ENCODE measurements around the gene CAGE1. TPM values are rescaled to one million over a fixed set of nuclear protein-coding genes. Genes with fewer than 3 reads are reported as not detected.

The CAGE1 gene
- total RNA-seq, 1 donor from 2014 or later, result not detected

DNA sequence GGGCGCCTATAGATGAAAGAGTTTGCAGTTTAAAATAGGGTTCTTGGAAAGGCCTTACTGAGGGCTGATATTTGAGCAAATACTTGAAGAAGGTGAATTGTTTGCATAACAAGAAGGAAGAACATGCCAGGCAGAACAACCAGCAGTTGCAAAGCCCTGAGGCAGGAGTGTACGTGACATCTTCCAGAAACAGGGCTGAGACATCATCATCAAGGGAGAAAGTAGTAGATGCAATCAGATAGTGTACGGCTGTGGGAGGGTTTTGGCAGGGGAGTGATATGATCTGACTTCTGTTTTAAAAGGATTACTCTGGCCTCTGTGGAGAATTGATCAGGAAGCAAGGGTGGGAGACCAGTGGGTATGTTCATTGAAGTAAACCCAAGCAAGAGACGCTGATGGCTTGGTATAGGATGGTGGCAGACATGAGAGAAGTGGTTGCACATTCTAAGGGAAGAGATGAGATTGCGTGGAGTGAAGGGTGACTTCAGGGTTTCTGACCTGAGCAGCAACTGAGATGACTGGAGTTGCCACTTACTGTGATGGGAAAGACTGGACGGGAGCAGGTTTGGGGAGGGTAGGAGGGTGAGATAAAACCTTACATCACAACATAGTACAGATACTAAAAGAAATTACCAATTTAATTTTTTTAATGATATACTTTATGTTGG lies 28.8 kb upstream of the CAGE1 start:
- Mint-ChIP-seq H3K27ac (ENCODE audit: unreplicated experiment) (no peak overlapping the region), H3K4me1 (ENCODE audit: low read depth, unreplicated experiment) (no peaks in the 10 kb centered on the region), H3K4me3 (ENCODE audit: unreplicated experiment) (no peak overlapping the region), H3K9me3 (ENCODE audit: unreplicated experiment) (no peaks in the 10 kb centered on the region), H3K36me3 (ENCODE audit: unreplicated experiment) (no peaks in the 10 kb centered on the region), H3K27me3 (ENCODE audit: unreplicated experiment) (no peaks in the 10 kb centered on the region)
- no peak for DNase-seq
- TF ChIP-seq, protein P1, sequence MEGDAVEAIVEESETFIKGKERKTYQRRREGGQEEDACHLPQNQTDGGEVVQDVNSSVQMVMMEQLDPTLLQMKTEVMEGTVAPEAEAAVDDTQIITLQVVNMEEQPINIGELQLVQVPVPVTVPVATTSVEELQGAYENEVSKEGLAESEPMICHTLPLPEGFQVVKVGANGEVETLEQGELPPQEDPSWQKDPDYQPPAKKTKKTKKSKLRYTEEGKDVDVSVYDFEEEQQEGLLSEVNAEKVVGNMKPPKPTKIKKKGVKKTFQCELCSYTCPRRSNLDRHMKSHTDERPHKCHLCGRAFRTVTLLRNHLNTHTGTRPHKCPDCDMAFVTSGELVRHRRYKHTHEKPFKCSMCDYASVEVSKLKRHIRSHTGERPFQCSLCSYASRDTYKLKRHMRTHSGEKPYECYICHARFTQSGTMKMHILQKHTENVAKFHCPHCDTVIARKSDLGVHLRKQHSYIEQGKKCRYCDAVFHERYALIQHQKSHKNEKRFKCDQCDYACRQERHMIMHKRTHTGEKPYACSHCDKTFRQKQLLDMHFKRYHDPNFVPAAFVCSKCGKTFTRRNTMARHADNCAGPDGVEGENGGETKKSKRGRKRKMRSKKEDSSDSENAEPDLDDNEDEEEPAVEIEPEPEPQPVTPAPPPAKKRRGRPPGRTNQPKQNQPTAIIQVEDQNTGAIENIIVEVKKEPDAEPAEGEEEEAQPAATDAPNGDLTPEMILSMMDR (IDR thresholded peaks at IDR 0.05; ENCODE audit: partially characterized antibody, unreplicated experiment), result no peak

- H3K27ac Mint-ChIP-seq (ENCODE audit: unreplicated experiment), result no peak overlapping the region
- H3K4me3 Mint-ChIP-seq (ENCODE audit: unreplicated experiment), result no peak overlapping the region
- no peaks in the 10 kb centered on the region for H3K27me3 Mint-ChIP-seq (ENCODE audit: unreplicated experiment)
Measured at GRCh38 chr6:7417684-7418083, 28.1 kb upstream of the CAGE1 start.

DNA sequence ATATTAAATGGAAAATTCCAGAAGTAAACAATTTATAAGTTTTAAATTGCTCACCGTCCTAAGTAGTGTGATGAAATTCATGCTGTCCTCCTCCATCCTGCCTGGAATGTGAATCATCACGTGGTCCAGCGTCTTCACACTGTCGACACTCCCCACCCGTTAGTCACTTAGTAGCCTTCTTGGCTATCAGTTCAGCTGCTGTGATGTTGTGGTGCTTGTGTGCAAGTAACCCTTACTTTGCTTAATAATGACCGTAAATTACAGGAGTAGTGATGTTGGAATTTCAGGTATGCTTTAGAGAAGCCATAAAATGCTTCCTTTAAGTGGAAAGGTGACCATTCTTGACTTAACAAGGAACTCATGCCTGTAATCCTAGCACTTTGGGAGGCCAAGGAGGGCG lies 25.3 kb upstream of the CAGE1 start:
- Mint-ChIP-seq H3K27ac (ENCODE audit: unreplicated experiment) (no peak overlapping the region), H3K36me3 (ENCODE audit: unreplicated experiment) (no peaks in the 10 kb centered on the region), H3K27me3 (ENCODE audit: unreplicated experiment) (no peaks in the 10 kb centered on the region), H3K4me3 (ENCODE audit: unreplicated experiment) (no peak overlapping the region), H3K4me1 (ENCODE audit: low read depth, unreplicated experiment) (no peaks in the 10 kb centered on the region), H3K9me3 (ENCODE audit: unreplicated experiment) (no peaks in the 10 kb centered on the region)
- TF ChIP-seq, protein P1 (IDR thresholded peaks at IDR 0.05; ENCODE audit: partially characterized antibody, unreplicated experiment), result no peak
- DNase-seq, result no peak

More at GRCh38 chr6:7417684-7418083, 28.1 kb upstream of the CAGE1 start:
- H3K4me1 Mint-ChIP-seq (ENCODE audit: low read depth, unreplicated experiment), result no peaks in the 10 kb centered on the region
- no peak for DNase-seq
- H3K9me3 Mint-ChIP-seq (ENCODE audit: unreplicated experiment), result no peaks in the 10 kb centered on the region
- H3K36me3 Mint-ChIP-seq (ENCODE audit: unreplicated experiment), result no peaks in the 10 kb centered on the region
- TF ChIP-seq, protein P1 (IDR thresholded peaks at IDR 0.05; ENCODE audit: partially characterized antibody, unreplicated experiment), result no peak

- H3K4me3 Mint-ChIP-seq (ENCODE audit: unreplicated experiment), result no peak overlapping the region
- no peaks in the 10 kb centered on the region for H3K27me3 Mint-ChIP-seq (ENCODE audit: unreplicated experiment)
- TF ChIP-seq, protein P1 (IDR thresholded peaks at IDR 0.05; ENCODE audit: partially characterized antibody, unreplicated experiment), result no peak
- no peaks in the 10 kb centered on the region for H3K9me3 Mint-ChIP-seq (ENCODE audit: unreplicated experiment)
- H3K27ac Mint-ChIP-seq (ENCODE audit: unreplicated experiment), result no peak overlapping the region
- DNase-seq, result no peak
- no peaks in the 10 kb centered on the region for H3K36me3 Mint-ChIP-seq (ENCODE audit: unreplicated experiment)
- no peaks in the 10 kb centered on the region for H3K4me1 Mint-ChIP-seq (ENCODE audit: low read depth, unreplicated experiment)
Measured at GRCh38 chr6:7413151-7413823, 23.7 kb upstream of the CAGE1 start.

GRCh38 chr6:7411328-7411727 lies 21.8 kb upstream of the CAGE1 start:
- DNase-seq, result no peak
- no peaks in the 10 kb centered on the region for H3K36me3 Mint-ChIP-seq (ENCODE audit: unreplicated experiment)
- TF ChIP-seq, protein P1 (IDR thresholded peaks at IDR 0.05; ENCODE audit: partially characterized antibody, unreplicated experiment), result no peak
- no peaks in the 10 kb centered on the region for H3K4me1 Mint-ChIP-seq (ENCODE audit: low read depth, unreplicated experiment)
- no peaks in the 10 kb centered on the region for H3K27me3 Mint-ChIP-seq (ENCODE audit: unreplicated experiment)
- no peak overlapping the region for H3K27ac Mint-ChIP-seq (ENCODE audit: unreplicated experiment)
- no peaks in the 10 kb centered on the region for H3K9me3 Mint-ChIP-seq (ENCODE audit: unreplicated experiment)
- no peak overlapping the region for H3K4me3 Mint-ChIP-seq (ENCODE audit: unreplicated experiment)
